Endothelial cell of umbilical vein (primary cell): Measurements from ENCODE around the gene CSMD2.

Experiments used
- CTCF ChIP-seq, 2 donors: IDR thresholded peaks; 1 replicate in 1 of 2; 2 replicates in 1 of 2; pipeline ENCODE4 v1.5.1; 2011; ENCODE audit warnings: low read length in 2 of 2, mild to moderate bottlenecking in 2 of 2, moderate library complexity in 2 of 2, control low read depth in 1 of 2, inconsistent platforms in 1 of 2, low read depth in 1 of 2; ENCODE audit not compliant: insufficient read depth in 1 of 2; ENCODE audit errors: extremely low read depth in 1 of 2
- EZH2 ChIP-seq: IDR thresholded peaks from 2 replicates; pipeline ENCODE4 v1.6.1; 2012; ENCODE audit warnings: borderline replicate concordance, low read depth, mild to moderate bottlenecking, moderate library complexity, low read length, inconsistent platforms; ENCODE audit not compliant: severe bottlenecking
- FOS ChIP-seq: IDR thresholded peaks from 2 replicates; pipeline ENCODE4 v1.6.1; 2011; ENCODE audit warnings: mild to moderate bottlenecking, low read length, moderate library complexity, borderline replicate concordance; ENCODE audit not compliant: insufficient read depth
- JUN ChIP-seq: IDR thresholded peaks from 2 replicates; pipeline ENCODE4 v1.6.1; 2011; ENCODE audit warnings: borderline replicate concordance, low read depth; ENCODE audit not compliant: insufficient read length, insufficient read depth
- MYC ChIP-seq: IDR thresholded peaks from one replicate; pipeline ENCODE4 v1.6.1; 2011; ENCODE audit warnings: mild to moderate bottlenecking, low read depth, low read length
- POLR2A ChIP-seq: IDR thresholded peaks from 2 replicates; pipeline ENCODE4 v1.6.1; 2012; ENCODE audit warnings: low read depth, mild to moderate bottlenecking, control low read depth, low read length
- POLR2AphosphoS5 ChIP-seq: IDR thresholded peaks from 2 replicates; pipeline ENCODE4 v1.6.1; 2012; ENCODE audit warnings: low read depth, mild to moderate bottlenecking, control low read depth, low read length, moderate library complexity; ENCODE audit not compliant: insufficient read depth

DNA sequence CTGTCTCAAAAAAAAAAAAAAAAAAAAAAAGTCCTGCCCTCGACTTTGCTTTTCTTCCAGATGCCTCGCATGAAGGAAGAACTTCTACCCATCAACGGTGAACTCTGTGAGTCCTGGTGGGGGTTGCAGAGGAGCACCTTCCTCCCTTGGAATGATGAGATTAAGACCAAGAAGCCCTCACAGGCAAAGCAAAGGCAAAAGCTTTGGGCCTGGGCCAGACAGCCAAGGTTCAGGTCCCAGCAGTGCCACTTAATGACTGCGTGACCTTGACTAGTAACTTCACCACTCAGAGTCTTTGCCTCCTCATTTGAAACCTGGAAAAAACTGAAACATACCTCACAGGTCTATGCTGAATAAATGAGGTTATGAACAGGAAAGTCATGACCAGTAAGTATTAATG lies 637.1 kb downstream of the CSMD2 start:
- TF ChIP-seq CTCF (IDR thresholded peaks at IDR 0.05; ENCODE audit: extremely low read depth in 1 of 2, insufficient read depth in 1 of 2, low read depth in 1 of 2, low read length in 2 of 2) = no peak
- TF ChIP-seq POLR2AphosphoS5 = no peak
- TF ChIP-seq POLR2A = no peak
- TF ChIP-seq MYC = no peak
- TF ChIP-seq EZH2 = no peak
- no peak for TF ChIP-seq JUN
- TF ChIP-seq FOS = no peak
